Measurements from ENCODE around the gene KCNQ1. TPM values are rescaled to one million over a fixed set of nuclear protein-coding genes. Genes with fewer than 3 reads are reported as not detected.

The KCNQ1 gene
- total and polyA plus RNA-seq, 2 experiments from 2014 or later: 0.45 to 0.87 TPM

- TF ChIP-seq ZNF462 (CRISPR knock-in tag; IDR thresholded peaks at IDR 0.05): no peak
Measured at GRCh38 chr11:2706321-2706720, 261.5 kb downstream of the KCNQ1 start (continued).

GRCh38 chr11:2707736-2708135 is 262.9 kb downstream of the KCNQ1 start:
- Histone ChIP-seq H4K20me1 (replicated peaks; ENCODE audit: insufficient read depth) (no peaks in the 10 kb centered on the region), H3K27me3 (ENCODE audit: insufficient read depth) (peaks cover 79% of the 10 kb centered on the region; the same call in 1 of the 2 replicates), H3F3A (replicated peaks; ENCODE audit: low read depth) (no peaks in the 10 kb centered on the region), H3K79me2 (replicated peaks; ENCODE audit: insufficient read depth) (no peaks in the 10 kb centered on the region), H3K4me3 (no peak overlapping the region), H3K9me2 (ENCODE audit: insufficient read depth) (no peaks in the 10 kb centered on the region), H3K27ac (ENCODE audit: low read depth) (no peak overlapping the region), H3K4me2 (no peak overlapping the region), H3K36me3 (ENCODE audit: insufficient read depth) (peaks cover 11% of the 10 kb centered on the region), H2AFZ (no peak overlapping the region), H3K4me1 (ENCODE audit: insufficient read depth) (peaks cover 5% of the 10 kb centered on the region; the same call in 1 of the 2 replicates)
- peaks cover 42% of the 10 kb centered on the region for H3K27me3 Mint-ChIP-seq (ENCODE audit: insufficient read depth, low read depth, poor library complexity)
- ATAC-seq (no peak), DNase-seq (ENCODE audit: low spot score) (no peak)
- peaks cover 33% of the 10 kb centered on the region for H3K36me3 Mint-ChIP-seq (ENCODE audit: low read depth)
- no peak overlapping the region for H3K4me3 Mint-ChIP-seq
- peaks cover 35% of the 10 kb centered on the region for H3K9me3 Mint-ChIP-seq
- H3K27ac Mint-ChIP-seq: no peak overlapping the region
- H3K4me1 Mint-ChIP-seq: peaks cover 12% of the 10 kb centered on the region
- TF ChIP-seq CTCF (conservative IDR thresholded peaks at IDR 0.05; ENCODE audit: low read depth in 2 of 2): no peak
- TF ChIP-seq ZNF331 (CRISPR knock-in tag; IDR thresholded peaks at IDR 0.05; ENCODE audit: low read depth): no peak

Measured in GM23338 (cell line).